Endothelial cell of umbilical vein (primary cell): ENCODE results near the gene SBF1. TPM values are rescaled to one million over a fixed set of nuclear protein-coding genes. Genes with fewer than 3 reads are reported as not detected.

ENCODE experiments used
- BruUV-seq: library from RNA; stranded (reverse); fragments of 400-500 nt; replicated peaks from 2 replicates; lab custom pipeline; 2021; lab: Mats Ljungman, UMichigan
- CTCF ChIA-PET: fragments of 300-600, 350-600 bp; sonication (Branson Sonifier 250); formaldehyde crosslinking; loops from one replicate; lab custom pipeline; 2021; ENCODE audit warnings: antibody characterized with exemption, inconsistent platforms; lab: Charles Lee
- POLR2A ChIA-PET: fragments of 300-600, 350-600 bp; sonication (Branson Sonifier 250); formaldehyde crosslinking; loops from one replicate; lab custom pipeline; 2021; ENCODE audit warnings: antibody characterized with exemption, inconsistent platforms; lab: Charles Lee
- DNase-seq: peaks from one replicate; pipeline ENCODE4 v3.0.0-alpha.2; 2011; ENCODE audit warnings: low read depth, low spot score
- FAIRE-seq: peaks from 2 replicates; lab custom pipeline; 2011; peaks lifted over from hg19 to GRCh38; lab: Jason Lieb, UNC
- H2AFZ ChIP-seq: 2 replicates; pipeline ENCODE4 v1.6.0; 2012; ENCODE audit warnings: low read depth, low read length, control low read depth, inconsistent platforms
- H3K27ac ChIP-seq: 2 replicates; pipeline ENCODE4 v1.5.1; 2011; ENCODE audit warnings: low read depth, mild to moderate bottlenecking, control low read depth, low read length, moderate library complexity; ENCODE audit not compliant: insufficient read depth
- H3K27me3 ChIP-seq, 2 experiments: 2 replicates each; pipeline versions ENCODE4 v1.6.0 to v1.6.1; 2011; ENCODE audit warnings: low read length in 2 of 2, mixed read lengths in 1 of 2; ENCODE audit not compliant: control insufficient read depth in 2 of 2, insufficient read depth in 2 of 2
- H3K36me3 ChIP-seq, 2 experiments: 2 replicates in 1 of 2; 3 replicates in 1 of 2; pipeline ENCODE4 v1.5.1; 2011; ENCODE audit warnings: low read length in 2 of 2, mild to moderate bottlenecking in 1 of 2, moderate library complexity in 1 of 2; ENCODE audit not compliant: control insufficient read depth in 2 of 2, insufficient read depth in 2 of 2; ENCODE audit errors: extremely low read depth in 1 of 2
- H3K4me1 ChIP-seq: 3 replicates; pipeline ENCODE4 v1.5.1; 2011; ENCODE audit warnings: mild to moderate bottlenecking, low read length; ENCODE audit not compliant: control insufficient read depth, insufficient read depth; ENCODE audit errors: extremely low read depth
- H3K4me2 ChIP-seq: 2 replicates; pipeline ENCODE4 v1.6.1; 2011; ENCODE audit warnings: low read length, control low read depth, mixed read lengths; ENCODE audit not compliant: insufficient read depth
- H3K4me3 ChIP-seq, 3 experiments: fragments of 200-600 bp in 1 of 3; sonication (generic), shearing (Covaris generic) in 1 of 3; replicated peaks in 1 of 3; 2 replicates each; pipeline ENCODE4 v1.5.1; 2011 to 2016; ENCODE audit warnings: control low read depth in 3 of 3, low read length in 3 of 3, mild to moderate bottlenecking in 2 of 3, inconsistent platforms in 1 of 3, low read depth in 1 of 3, moderate library complexity in 1 of 3; ENCODE audit not compliant: insufficient read depth in 1 of 3
- H3K79me2 ChIP-seq: 2 replicates; pipeline ENCODE4 v1.6.0; 2012; ENCODE audit warnings: low read length, inconsistent platforms; ENCODE audit not compliant: control insufficient read depth, insufficient read depth
- H3K9ac ChIP-seq: replicated peaks from 2 replicates; pipeline ENCODE3; 2011; ENCODE audit warnings: low read length, control low read depth; ENCODE audit not compliant: insufficient read depth; ENCODE audit errors: extremely low read depth
- H3K9me1 ChIP-seq: replicated peaks from 3 replicates; pipeline ENCODE4 v1.6.0; 2011; ENCODE audit warnings: mild to moderate bottlenecking, low read length; ENCODE audit not compliant: control insufficient read depth, insufficient read depth; ENCODE audit errors: extremely low read depth
- H3K9me3 ChIP-seq: replicated peaks from 2 replicates; pipeline ENCODE4 v1.5.1; 2012; ENCODE audit warnings: low read length, inconsistent platforms; ENCODE audit not compliant: control insufficient read depth, insufficient read depth
- H4K20me1 ChIP-seq: replicated peaks from 2 replicates; pipeline ENCODE3; 2011; ENCODE audit warnings: mild to moderate bottlenecking, low read length; ENCODE audit not compliant: control insufficient read depth, insufficient read depth; ENCODE audit errors: extremely low read depth
- EZH2 ChIP-seq: IDR thresholded peaks from 2 replicates; pipeline ENCODE4 v1.6.1; 2012; ENCODE audit warnings: borderline replicate concordance, low read depth, mild to moderate bottlenecking, moderate library complexity, low read length, inconsistent platforms; ENCODE audit not compliant: severe bottlenecking
- FOS ChIP-seq: IDR thresholded peaks from 2 replicates; pipeline ENCODE4 v1.6.1; 2011; ENCODE audit warnings: mild to moderate bottlenecking, low read length, moderate library complexity, borderline replicate concordance; ENCODE audit not compliant: insufficient read depth
- GATA2 ChIP-seq: IDR thresholded peaks from 2 replicates; pipeline ENCODE4 v1.7.0; 2011; ENCODE audit warnings: low read depth, mild to moderate bottlenecking, moderate library complexity, mixed read lengths, low read length; ENCODE audit not compliant: insufficient read length, insufficient read depth
- JUN ChIP-seq: IDR thresholded peaks from 2 replicates; pipeline ENCODE4 v1.6.1; 2011; ENCODE audit warnings: borderline replicate concordance, low read depth; ENCODE audit not compliant: insufficient read length, insufficient read depth
- MYC ChIP-seq: IDR thresholded peaks from one replicate; pipeline ENCODE4 v1.6.1; 2011; ENCODE audit warnings: mild to moderate bottlenecking, low read depth, low read length
- POLR2A ChIP-seq: IDR thresholded peaks from 2 replicates; pipeline ENCODE4 v1.6.1; 2012; ENCODE audit warnings: low read depth, mild to moderate bottlenecking, control low read depth, low read length
- POLR2AphosphoS5 ChIP-seq: IDR thresholded peaks from 2 replicates; pipeline ENCODE4 v1.6.1; 2012; ENCODE audit warnings: low read depth, mild to moderate bottlenecking, control low read depth, low read length, moderate library complexity; ENCODE audit not compliant: insufficient read depth
- dilution Hi-C: fragments of 300-500 bp; cut with MboI; formaldehyde crosslinking; loops from one replicate; pipeline ENCODE4 v1.15.0; 2019; ENCODE audit warnings: low sequenced_read_pairs; ENCODE audit not compliant: extremely low pct_ligation_motif_present
- intact Hi-C: fragments of 100-400 bp; cut with micrococcal nuclease; formaldehyde crosslinking; loops from one replicate; pipeline ENCODE4 v1.10.0; 2022
- polyA plus RNA-seq, 4 experiments: library from polyadenylated mRNA; depleted of rRNA in 3 of 4; stranded (reverse) in 3 of 4; unstranded in 1 of 4; fragments of >200 nt; gene quantifications; 2 replicates each; pipeline versions ENCODE4 v1.2.1 to v1.2.3, GENCODE V29; 2011 to 2012; ENCODE audit warnings: missing spikeins in 1 of 4
- total RNA-seq: library from RNA; stranded (reverse); gene quantifications from 2 replicates; pipeline ENCODE4 v1.2.3, GENCODE V29; 2021
- TF ChIP-seq, protein P1 (sequence below): IDR thresholded peaks from 2 replicates; pipeline ENCODE4 v1.6.1; 2011; ENCODE audit not compliant: insufficient read depth, insufficient read length
- TF ChIP-seq, protein P2 (sequence below), 2 donors: IDR thresholded peaks; 1 replicate in 1 of 2; 2 replicates in 1 of 2; pipeline ENCODE4 v1.5.1; 2011; ENCODE audit warnings: low read length in 2 of 2, mild to moderate bottlenecking in 2 of 2, moderate library complexity in 2 of 2, control low read depth in 1 of 2, inconsistent platforms in 1 of 2, low read depth in 1 of 2; ENCODE audit not compliant: insufficient read depth in 1 of 2; ENCODE audit errors: extremely low read depth in 1 of 2

SBF1 gene
- total and polyA plus RNA-seq, 2 donors (not counting 3 experiments of a cell fraction or from before 2014, with no cell fraction given), result 36.3 to 68.6 TPM

DNA sequence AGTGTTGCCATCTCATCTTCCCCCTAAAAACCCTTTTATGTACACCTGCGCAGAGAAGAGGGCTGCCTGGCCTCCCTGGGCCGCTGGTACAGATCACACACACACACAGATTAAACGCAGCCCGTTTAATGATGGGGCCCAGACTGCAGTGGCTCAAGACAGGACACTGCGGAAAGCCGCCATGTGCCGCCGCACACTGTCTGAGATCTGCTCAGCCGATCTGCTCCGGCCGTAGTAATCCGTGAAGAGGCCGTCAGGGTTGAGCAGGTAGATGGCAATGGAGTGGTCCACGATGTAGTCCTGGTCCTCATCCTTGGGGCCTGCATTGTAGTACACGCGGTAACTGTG is 48.6 kb upstream of the SBF1 start:
- Histone ChIP-seq H3K4me3 (no peak overlapping the region), H3K4me1 (peaks cover 12% of the 10 kb centered on the region), H3K4me2 (no peak overlapping the region), H3K9ac (no peak overlapping the region), H3K27ac (no peak overlapping the region), H4K20me1 (no peaks in the 10 kb centered on the region), H3K9me3 (no peaks in the 10 kb centered on the region), H3K79me2 (peaks cover 10% of the 10 kb centered on the region), H3K27me3 (no peaks in the 10 kb centered on the region), H2AFZ (no peak overlapping the region), H3K36me3 (peaks cover 0 to 22% of the 10 kb centered on the region in 2 experiments), H3K9me1 (no peaks in the 10 kb centered on the region)
- POLR2A ChIA-PET, result no interaction called here
- dilution Hi-C loops (no loop called here), intact Hi-C loops (no loop called here)
- CTCF ChIA-PET, result no interaction called here
- no TSS peak for BruUV-seq
- FAIRE-seq (no peak), DNase-seq (no peak)
- TF ChIP-seq GATA2, result no peak
- TF ChIP-seq, protein P1, sequence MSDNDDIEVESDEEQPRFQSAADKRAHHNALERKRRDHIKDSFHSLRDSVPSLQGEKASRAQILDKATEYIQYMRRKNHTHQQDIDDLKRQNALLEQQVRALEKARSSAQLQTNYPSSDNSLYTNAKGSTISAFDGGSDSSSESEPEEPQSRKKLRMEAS, result no peak
- no peak for TF ChIP-seq MYC
- no peak for TF ChIP-seq JUN
- TF ChIP-seq, protein P2, sequence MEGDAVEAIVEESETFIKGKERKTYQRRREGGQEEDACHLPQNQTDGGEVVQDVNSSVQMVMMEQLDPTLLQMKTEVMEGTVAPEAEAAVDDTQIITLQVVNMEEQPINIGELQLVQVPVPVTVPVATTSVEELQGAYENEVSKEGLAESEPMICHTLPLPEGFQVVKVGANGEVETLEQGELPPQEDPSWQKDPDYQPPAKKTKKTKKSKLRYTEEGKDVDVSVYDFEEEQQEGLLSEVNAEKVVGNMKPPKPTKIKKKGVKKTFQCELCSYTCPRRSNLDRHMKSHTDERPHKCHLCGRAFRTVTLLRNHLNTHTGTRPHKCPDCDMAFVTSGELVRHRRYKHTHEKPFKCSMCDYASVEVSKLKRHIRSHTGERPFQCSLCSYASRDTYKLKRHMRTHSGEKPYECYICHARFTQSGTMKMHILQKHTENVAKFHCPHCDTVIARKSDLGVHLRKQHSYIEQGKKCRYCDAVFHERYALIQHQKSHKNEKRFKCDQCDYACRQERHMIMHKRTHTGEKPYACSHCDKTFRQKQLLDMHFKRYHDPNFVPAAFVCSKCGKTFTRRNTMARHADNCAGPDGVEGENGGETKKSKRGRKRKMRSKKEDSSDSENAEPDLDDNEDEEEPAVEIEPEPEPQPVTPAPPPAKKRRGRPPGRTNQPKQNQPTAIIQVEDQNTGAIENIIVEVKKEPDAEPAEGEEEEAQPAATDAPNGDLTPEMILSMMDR (IDR thresholded peaks at IDR 0.05; ENCODE audit: extremely low read depth in 1 of 2, insufficient read depth in 1 of 2, low read depth in 1 of 2, low read length in 2 of 2), result no peak
- TF ChIP-seq POLR2AphosphoS5, result no peak
- TF ChIP-seq POLR2A, result no peak
- no peak for TF ChIP-seq EZH2
- no peak for TF ChIP-seq FOS
